ENCODE data around the gene CDHR1.
A peak's percentile ranks its signal among the peaks of the same experiment; 100 is the strongest.
"Not testable (repeated sequence)": the region's sequence is repeated elsewhere in the genome, so short reads cannot be mapped to it uniquely, and the experiment has no call there.

CDHR1 gene

GRCh38 chr10:84175436-84175835 is 18.9 kb upstream of the CDHR1 start:
- no peak for DNase-seq

- no peak for DNase-seq
These were observed 18.0 kb upstream of the CDHR1 start for GRCh38 chr10:84176351-84176750.

- DNase-seq, result no peak
These were observed 17.4 kb upstream of the CDHR1 start for GRCh38 chr10:84176836-84177474.

DNA sequence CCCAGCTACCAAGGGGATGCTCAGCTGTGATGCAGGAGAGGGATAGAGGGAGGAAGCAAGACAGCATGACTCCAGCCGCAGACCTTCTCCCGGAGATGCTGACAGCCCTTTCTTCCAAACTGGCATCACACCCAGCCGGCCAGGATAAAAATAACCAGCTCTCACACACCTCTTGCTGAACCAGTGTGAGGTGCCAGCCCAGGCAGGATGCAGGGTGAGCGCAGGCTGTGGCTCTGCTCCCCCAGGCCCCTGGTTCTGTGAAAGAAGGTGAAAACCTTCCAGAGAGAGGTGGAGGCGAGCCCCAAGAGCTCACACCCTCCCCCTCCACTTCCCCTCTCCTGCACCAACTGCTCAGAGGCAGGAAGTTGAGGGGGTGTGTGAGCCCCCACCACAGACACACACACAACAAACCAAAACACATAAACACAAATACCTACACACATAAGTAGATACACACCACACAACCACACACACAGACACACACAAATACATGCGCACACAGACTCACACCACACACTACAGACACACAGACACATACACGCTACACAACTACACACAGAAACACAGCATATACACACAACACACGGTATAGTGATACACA is 16.7 kb upstream of the CDHR1 start:
- peak; percentile 8 for DNase-seq

GRCh38 chr10:84178160-84178609 is 16.2 kb upstream of the CDHR1 start:
- DNase-seq, result no peak

GRCh38 chr10:84179059-84179710 is 15.2 kb upstream of the CDHR1 start:
- peak; percentile 94 for DNase-seq

DNA sequence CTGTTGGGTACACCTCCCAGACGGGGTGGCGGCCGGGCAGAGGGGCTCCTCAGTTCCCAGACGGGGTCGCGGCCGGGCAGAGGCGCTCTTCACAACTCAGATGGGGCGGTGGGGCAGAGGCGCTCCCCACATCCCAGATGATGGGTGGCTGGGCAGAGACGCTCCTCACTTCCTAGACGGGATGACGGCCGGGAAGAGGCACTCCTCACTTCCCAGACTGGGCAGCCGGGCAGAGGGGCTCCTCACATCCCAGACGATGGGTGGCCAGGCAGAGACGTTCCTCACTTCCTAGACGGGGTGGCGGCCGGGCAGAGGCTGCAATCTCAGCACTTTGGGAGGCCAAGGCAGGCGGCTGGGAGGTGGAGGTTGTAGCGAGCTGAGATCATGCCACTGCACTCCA is 14.0 kb upstream of the CDHR1 start:
- not testable (repeated sequence) for DNase-seq

- DNase-seq, result no peak
These were observed 12.7 kb upstream of the CDHR1 start for GRCh38 chr10:84181631-84182030.

DNA sequence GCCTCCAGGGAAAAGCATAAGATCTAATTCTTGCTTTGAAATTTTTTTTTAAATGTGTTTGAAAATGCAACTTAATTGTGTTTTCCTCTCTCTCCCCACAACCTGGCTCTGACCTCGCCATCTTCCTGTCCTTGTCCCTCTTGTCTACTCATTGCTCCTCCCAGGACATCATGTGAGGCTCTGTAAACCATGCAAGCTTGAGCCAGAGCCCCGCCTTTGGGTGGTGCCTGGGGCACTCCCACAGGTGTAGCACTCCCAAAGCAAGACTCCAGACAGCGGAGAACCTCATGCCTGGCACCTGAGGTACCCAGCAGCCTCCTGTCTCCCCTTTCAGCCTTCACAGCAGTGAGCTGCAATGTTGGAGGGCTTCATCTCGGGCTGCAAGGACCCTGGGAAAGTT is 9.8 kb upstream of the CDHR1 start:
- peak; percentile 11 for DNase-seq

GRCh38 chr10:84185526-84186175 is 8.7 kb upstream of the CDHR1 start:
- no peak for DNase-seq

GRCh38 chr10:84188815-84189214 is 5.5 kb upstream of the CDHR1 start:
- no peak for DNase-seq

- DNase-seq, result no peak
These were observed 3.7 kb upstream of the CDHR1 start for GRCh38 chr10:84190621-84191020.

DNA sequence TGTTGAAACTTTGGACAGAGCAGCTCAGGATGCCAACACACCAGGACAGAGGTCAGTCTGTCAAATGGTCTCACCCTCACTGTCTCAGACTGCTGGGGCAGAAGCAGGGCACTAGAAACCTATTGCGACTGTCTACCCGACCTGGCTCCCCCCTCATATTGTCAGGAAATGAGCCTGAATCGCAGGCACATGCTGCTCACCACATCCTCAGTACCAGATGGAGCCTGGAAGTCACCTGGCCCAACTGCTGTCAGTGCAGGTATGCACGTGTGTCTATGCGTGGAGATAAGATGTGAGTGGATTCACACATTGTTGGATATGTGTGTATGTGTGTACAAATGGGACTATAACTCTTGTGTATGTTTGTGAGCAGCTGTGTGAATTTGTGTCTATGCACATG is 3.2 kb upstream of the CDHR1 start:
- DNase-seq, result no peak

DNA sequence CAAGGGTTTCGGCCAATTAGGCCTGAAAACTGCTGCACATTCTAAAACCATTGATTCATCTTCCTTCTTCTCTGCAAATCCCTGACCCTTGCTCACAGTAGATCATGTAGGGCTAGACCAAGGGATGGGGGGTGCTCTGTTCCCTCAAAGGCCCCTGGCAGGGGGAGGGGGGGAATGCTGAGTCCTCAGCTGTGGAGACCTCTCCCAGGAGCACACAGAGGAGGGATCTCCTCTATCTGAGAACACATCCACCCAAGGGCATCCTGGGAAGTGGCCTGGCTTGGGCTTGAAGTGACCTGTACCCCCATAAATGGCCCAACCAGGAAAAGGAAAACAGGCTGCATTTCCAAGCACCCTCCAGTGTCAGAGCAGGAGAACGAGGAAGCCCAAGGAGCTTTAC is 1.0 kb upstream of the CDHR1 start:
- DNase-seq, result no peak

GRCh38 chr10:84193846-84194423 is 402 bp upstream of the CDHR1 start:
- no peak for DNase-seq

DNA sequence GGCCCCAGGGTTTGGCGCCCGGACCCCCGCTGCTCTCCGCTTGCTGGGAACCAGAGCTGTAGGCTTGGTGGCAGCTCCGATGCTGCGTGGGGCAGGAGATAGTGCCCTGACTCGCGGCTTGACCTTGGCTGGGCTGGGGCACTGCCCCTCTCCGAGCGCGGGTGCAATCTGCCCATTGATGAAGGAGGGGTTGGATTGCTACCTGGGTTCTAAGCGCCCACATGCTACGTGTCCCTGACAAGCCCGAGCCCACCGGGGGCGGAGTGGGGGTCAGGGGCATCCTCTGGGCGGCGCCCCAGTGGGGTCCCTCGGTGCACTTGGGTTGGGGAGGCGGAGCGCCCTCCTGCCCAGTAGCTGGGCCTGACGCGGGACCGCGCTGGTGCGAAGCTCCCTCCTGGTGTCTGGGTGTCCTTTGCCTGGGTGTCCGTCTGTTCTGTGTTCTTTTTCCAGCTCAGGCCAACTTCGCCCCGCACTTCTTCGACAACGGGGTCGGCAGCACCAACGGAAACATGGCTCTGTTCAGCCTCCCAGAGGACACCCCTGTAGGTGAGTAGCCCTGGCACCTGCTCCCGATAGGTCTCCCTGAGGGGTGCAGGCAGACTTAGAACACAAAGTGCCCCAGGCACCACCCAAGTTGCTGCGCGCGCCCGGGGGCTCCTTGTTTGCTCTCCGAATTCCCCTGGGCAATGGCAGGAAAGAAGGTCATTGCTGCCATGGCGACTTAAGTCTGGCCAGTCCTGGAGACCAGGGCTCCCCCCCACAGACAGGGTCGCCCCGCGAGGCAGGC is 900 bp downstream of the CDHR1 start:
- no peak for DNase-seq

GRCh38 chr10:84196083-84196482 is 1.7 kb downstream of the CDHR1 start:
- peak; percentile 85 for DNase-seq

DNA sequence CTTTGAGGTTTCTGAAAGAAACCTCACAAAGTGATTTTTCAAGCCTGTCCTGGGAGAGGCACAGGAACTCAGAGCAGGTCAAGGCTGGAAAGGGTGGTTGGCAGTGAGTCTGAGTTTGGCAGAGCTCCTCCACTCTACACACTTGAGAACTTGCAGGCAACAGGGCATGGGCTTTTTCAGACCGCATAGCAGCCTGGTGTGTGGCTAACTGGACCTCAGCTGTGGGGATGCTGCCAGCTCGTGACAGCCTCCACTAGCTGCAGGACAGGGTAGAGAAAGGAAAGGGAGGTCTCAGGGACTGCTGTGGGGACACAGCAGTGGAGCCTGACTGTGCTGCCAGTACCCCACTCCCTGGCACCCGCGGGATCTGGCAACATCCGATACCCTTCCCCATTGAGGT is 2.6 kb downstream of the CDHR1 start:
- no peak for DNase-seq

- no peak for DNase-seq
These were observed 3.3 kb downstream of the CDHR1 start for GRCh38 chr10:84197643-84198042.

DNA sequence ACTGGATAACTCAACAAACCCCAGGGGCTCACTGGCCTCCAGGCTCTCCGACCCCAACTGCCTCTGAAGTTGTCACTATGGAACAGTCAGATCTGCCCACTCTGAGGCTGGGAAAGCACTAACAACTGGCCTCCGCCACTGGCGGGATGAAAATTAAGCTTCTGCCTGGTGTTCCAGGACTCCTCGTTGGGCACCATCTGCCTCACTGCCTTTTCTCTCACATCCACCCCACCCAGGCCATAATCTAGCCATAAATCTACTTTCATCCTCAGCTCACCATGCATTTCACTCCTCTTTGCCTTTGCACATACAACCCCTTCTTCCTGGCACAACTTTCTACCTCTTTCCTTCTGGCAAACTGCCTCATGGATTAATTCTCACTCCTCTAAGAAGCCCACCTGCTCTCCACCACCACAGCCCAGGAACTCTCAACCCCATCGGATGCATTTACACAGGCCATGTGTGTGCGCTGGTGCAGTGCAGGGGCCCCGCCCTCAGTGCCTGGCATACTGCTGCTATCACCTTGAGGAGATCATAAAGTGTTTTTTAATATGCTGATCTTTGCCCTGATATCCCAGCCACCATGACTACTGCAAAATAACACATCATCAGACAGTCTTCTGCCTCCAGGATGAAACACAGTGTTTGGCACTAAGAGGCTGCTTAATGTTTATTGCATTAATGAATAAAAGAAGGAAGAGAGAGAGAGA is 4.0 kb downstream of the CDHR1 start:
- no peak for DNase-seq

GRCh38 chr10:84200537-84201243 is 6.4 kb downstream of the CDHR1 start:
- no peak for DNase-seq
